SK-N-SH (cell line): Measurements from ENCODE around the gene BCL11A. TPM values are rescaled to one million over a fixed set of nuclear protein-coding genes. Genes with fewer than 3 reads are reported as not detected.

ENCODE experiments used
- CTCF ChIA-PET: fragments of 300-600, 350-600 bp; formaldehyde crosslinking; extraction: SDS; loops from one replicate; lab custom pipeline; 2021; lab: Yijun Ruan, JAX
- POLR2A ChIA-PET: fragments of 350-600 bp; sonication (Branson Sonifier 250); formaldehyde crosslinking; extraction: SDS; loops from one replicate; lab custom pipeline; 2020; ENCODE audit warnings: antibody characterized with exemption, inconsistent platforms; lab: Yijun Ruan, JAX
- DNase-seq: peaks from one replicate; pipeline ENCODE4 v3.0.0; 2012
- H2AFZ ChIP-seq: fragments of 200-600 bp; sonication (generic); 2 replicates; pipeline ENCODE4 v1.8.1; 2016; ENCODE audit warnings: antibody characterized with exemption, mild to moderate bottlenecking, low read depth
- H3F3A ChIP-seq: fragments of 200-600 bp; sonication (generic); replicated peaks from 2 replicates; pipeline ENCODE3; 2016; ENCODE audit warnings: antibody characterized with exemption, mild to moderate bottlenecking; ENCODE audit not compliant: insufficient read depth
- H3K27ac ChIP-seq, 2 experiments: fragments of 200-500 bp in 1 of 2; fragments of 200-600 bp in 1 of 2; sonication (Bioruptor generic) in 1 of 2; sonication (generic), shearing (Covaris generic) in 1 of 2; 2 replicates each; pipeline versions ENCODE4 v1.5.1 to v1.6.1; 2014 to 2016; ENCODE audit warnings: low read depth in 2 of 2, inconsistent platforms in 1 of 2, low read length in 1 of 2, mild to moderate bottlenecking in 1 of 2, mixed read lengths in 1 of 2
- H3K27me3 ChIP-seq: fragments of 200-600 bp; sonication (generic), shearing (Covaris generic); 2 replicates; pipeline ENCODE4 v1.6.1; 2016; ENCODE audit warnings: mixed run types; ENCODE audit not compliant: insufficient read depth
- H3K36me3 ChIP-seq, 2 experiments: fragments of 200-500 bp in 1 of 2; fragments of 200-600 bp in 1 of 2; sonication (Bioruptor generic) in 1 of 2; sonication (generic) in 1 of 2; replicated peaks in 1 of 2; 2 replicates each; pipeline versions ENCODE3 to v1.5.1; 2014 to 2016; ENCODE audit warnings: low read length in 1 of 2, mild to moderate bottlenecking in 1 of 2; ENCODE audit not compliant: insufficient read depth in 2 of 2, control insufficient read depth in 1 of 2
- H3K4me1 ChIP-seq, 2 experiments: fragments of 200-500 bp in 1 of 2; fragments of 200-600 bp in 1 of 2; sonication (Bioruptor generic) in 1 of 2; sonication (generic), shearing (Covaris generic) in 1 of 2; 2 replicates each; pipeline versions ENCODE4 v1.5.1 to v1.6.1; 2014 to 2016; ENCODE audit warnings: low read depth in 1 of 2, low read length in 1 of 2, mixed run types in 1 of 2; ENCODE audit not compliant: insufficient read depth in 2 of 2, control insufficient read depth in 1 of 2
- H3K4me2 ChIP-seq: fragments of 200-600 bp; sonication (generic), shearing (Covaris generic); 2 replicates; pipeline ENCODE4 v1.6.1; 2017; ENCODE audit warnings: mixed run types
- H3K4me3 ChIP-seq, 2 experiments: fragments of 200-500 bp in 1 of 2; fragments of 200-600 bp in 1 of 2; sonication (Bioruptor generic) in 1 of 2; sonication (generic), shearing (Covaris generic) in 1 of 2; 2 replicates each; pipeline versions ENCODE4 v1.5.1 to v1.8.1; 2014 to 2016; ENCODE audit warnings: low read depth in 2 of 2, inconsistent platforms in 1 of 2, low read length in 1 of 2, mild to moderate bottlenecking in 1 of 2, mixed read lengths in 1 of 2, moderate library complexity in 1 of 2
- H3K79me2 ChIP-seq: fragments of 200-600 bp; sonication (generic); 2 replicates; pipeline ENCODE4 v1.8.1; 2017; ENCODE audit warnings: mild to moderate bottlenecking; ENCODE audit not compliant: insufficient read depth
- H3K9ac ChIP-seq: fragments of 200-600 bp; sonication (generic); 2 replicates; pipeline ENCODE4 v1.6.1; 2017; ENCODE audit warnings: mixed run types
- H3K9me2 ChIP-seq: fragments of 200-600 bp; sonication (generic); 2 replicates; pipeline ENCODE4 v1.6.1; 2017; ENCODE audit warnings: mixed run types
- H3K9me3 ChIP-seq: fragments of 200-600 bp; sonication (generic); 2 replicates; pipeline ENCODE4 v1.6.1; 2017; ENCODE audit warnings: mixed run types, mild to moderate bottlenecking, moderate library complexity
- H4K20me1 ChIP-seq: fragments of 200-600 bp; sonication (generic); 2 replicates; pipeline ENCODE4 v1.6.1; 2017; ENCODE audit warnings: mild to moderate bottlenecking, mixed run types; ENCODE audit not compliant: insufficient read depth
- CHD2 ChIP-seq: fragments of 150-350 bp; IDR thresholded peaks from 2 replicates; pipeline ENCODE4 v1.6.1; 2018; ENCODE audit warnings: low read length; ENCODE audit not compliant: partially characterized antibody
- ELF1 ChIP-seq: IDR thresholded peaks from 2 replicates; pipeline ENCODE4 v1.4.0; 2012
- EP300 ChIP-seq, 2 experiments: IDR thresholded peaks; 2 replicates each; pipeline versions ENCODE4 v1.4.0 to v1.6.1; 2012; ENCODE audit warnings: borderline replicate concordance in 1 of 2, low read depth in 1 of 2, low read length in 1 of 2
- FOXM1 ChIP-seq: IDR thresholded peaks from 2 replicates; pipeline ENCODE4 v1.4.0; 2012; ENCODE audit warnings: low read depth, mild to moderate bottlenecking
- MAX ChIP-seq: IDR thresholded peaks from 2 replicates; pipeline ENCODE4 v1.4.0; 2012; ENCODE audit warnings: low read depth
- MEF2A ChIP-seq: IDR thresholded peaks from 2 replicates; pipeline ENCODE4 v1.4.0; 2012; ENCODE audit warnings: low read depth, borderline replicate concordance
- MXI1 ChIP-seq: IDR thresholded peaks from 2 replicates; pipeline ENCODE4 v1.6.1; 2012; ENCODE audit warnings: mild to moderate bottlenecking, low read depth, low read length, improper control_type of control experiment
- NRF1 ChIP-seq: IDR thresholded peaks from 2 replicates; pipeline ENCODE4 v1.6.1; 2012; ENCODE audit warnings: low read depth, mild to moderate bottlenecking, low read length
- RAD21 ChIP-seq: IDR thresholded peaks from 2 replicates; pipeline ENCODE4 v1.6.1; 2012; ENCODE audit warnings: mild to moderate bottlenecking, low read length
- RCOR1 ChIP-seq: fragments of 150-350 bp; IDR thresholded peaks from 2 replicates; pipeline ENCODE4 v1.6.1; 2017; ENCODE audit warnings: antibody characterized with exemption, low read length
- REST ChIP-seq: IDR thresholded peaks from 2 replicates; pipeline ENCODE4 v1.6.1; 2012; ENCODE audit warnings: mild to moderate bottlenecking, low read depth, low read length, moderate library complexity
- RXRA ChIP-seq: IDR thresholded peaks from 2 replicates; pipeline ENCODE4 v1.4.0; 2012; ENCODE audit warnings: low read depth, mild to moderate bottlenecking, borderline replicate concordance
- SIN3A ChIP-seq: IDR thresholded peaks from 2 replicates; pipeline ENCODE4 v1.6.1; 2012; ENCODE audit warnings: low read depth, mild to moderate bottlenecking, low read length, moderate library complexity, borderline replicate concordance
- TAF1 ChIP-seq: IDR thresholded peaks from 2 replicates; pipeline ENCODE4 v1.6.1; 2012; ENCODE audit warnings: low read depth, mild to moderate bottlenecking, low read length, moderate library complexity, borderline replicate concordance
- TEAD4 ChIP-seq: IDR thresholded peaks from 2 replicates; pipeline ENCODE4 v1.4.0; 2012; ENCODE audit warnings: mild to moderate bottlenecking, borderline replicate concordance; ENCODE audit not compliant: insufficient read depth
- USF2 ChIP-seq: fragments of 150-350 bp; IDR thresholded peaks from 2 replicates; pipeline ENCODE4 v1.6.1; 2017; ENCODE audit warnings: antibody characterized with exemption, low read length, low read depth, borderline replicate concordance
- YY1 ChIP-seq: IDR thresholded peaks from 2 replicates; pipeline ENCODE4 v1.4.0; 2012; ENCODE audit warnings: low read depth, mild to moderate bottlenecking
- WGBS: methylation state at CpG from one replicate; pipeline ENCODE4 v1.1.6; 2017; ENCODE audit warnings: low lambda C conversion rate; 5-methylcytosine and 5-hydroxymethylcytosine counted together
- polyA plus RNA-seq, 3 experiments: library from polyadenylated mRNA; depleted of rRNA; stranded (reverse); fragments of >200 nt; gene quantifications; 2 replicates each; pipeline ENCODE4 v1.2.3, GENCODE V29; 2012

BCL11A gene
- polyA plus RNA-seq (2012; rRNA removed): 1.9 and 2.4 TPM in 2 replicates
- polyA plus RNA-seq (2012; cell fraction: cytosol; rRNA removed): 1.8 and 2.3 TPM in 2 replicates
- polyA plus RNA-seq (2012; cell fraction: nucleus; rRNA removed): 3.6 and 5.5 TPM in 2 replicates

DNA sequence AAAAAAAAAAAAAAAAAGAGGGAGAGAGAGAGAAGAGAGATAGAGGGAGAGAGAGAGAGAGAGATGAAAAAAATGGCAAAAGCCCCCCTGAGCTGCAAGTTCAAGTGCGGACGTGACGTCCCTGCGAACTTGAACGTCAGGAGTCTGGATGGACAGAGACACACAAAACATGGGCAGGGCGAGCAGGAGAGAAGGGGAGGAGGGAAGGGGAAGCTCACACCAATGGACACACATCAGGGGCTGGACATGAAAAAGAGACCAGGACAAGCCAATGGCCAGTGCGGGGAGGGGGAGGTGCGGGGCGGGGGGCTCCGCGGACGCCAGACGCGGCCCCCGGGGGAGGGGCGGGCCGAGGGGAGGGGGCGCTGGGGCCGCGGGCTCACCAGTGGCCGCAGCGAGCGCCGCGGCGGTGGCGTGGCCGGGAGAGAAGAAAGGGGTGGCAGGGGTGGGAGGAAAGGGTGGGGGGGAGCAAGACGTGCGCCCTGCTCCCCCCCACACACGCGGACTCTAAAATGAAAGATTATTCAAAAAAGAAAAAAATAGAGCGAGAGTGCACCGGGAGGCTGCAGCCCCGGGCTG, at the start of gene BCL11A:
Gene BCL11A, minus strand, starts transcription at position 160 of the 579 bp plus-strand sequence. CDS start 384 bp downstream, outside the sequence.
- no peaks in the 10 kb centered on the region for H3K36me3 ChIP-seq
- peak within 1 kb of the TSS; percentile 96 for H3K4me2 ChIP-seq
- H3K4me1 ChIP-seq: peaks cover 6 to 35% of the 10 kb centered on the region in 2 experiments; a peak in 1 of 4 replicates
- 1% methylated on average over 35 of the region's 35 CpGs for WGBS
- no peaks in the 10 kb centered on the region for H3K9me2 ChIP-seq
- ChIA-PET POLR2A (no interaction called here), CTCF (interaction anchor here (1.3 to 1.5 kb wide), 2 partner anchors 14 to 28 kb away, joined by 3 to 10 read pairs; no protein-coding TSS in a partner anchor)
- peaks cover 27% of the 10 kb centered on the region for H3K27me3 ChIP-seq
- peak within 1 kb of the TSS; percentile 75 to 98 for H3K4me3 ChIP-seq
- H3F3A ChIP-seq: peaks cover 9% of the 10 kb centered on the region
- peak; percentile 83 for DNase-seq
- peak within 1 kb of the TSS; percentile 86 for H3K9ac ChIP-seq
- no peaks in the 10 kb centered on the region for H4K20me1 ChIP-seq
- peak within 1 kb of the TSS; percentile 96 for H2AFZ ChIP-seq
- TF ChIP-seq MAX (peak; percentile 38; the same call in 1 of the 2 replicates), RAD21 (no peak), USF2 (no peak), REST (peak; percentile 57; the same call in 1 of the 2 replicates), SIN3A (peak; percentile 54; the same call in 1 of the 2 replicates), TEAD4 (no peak), RCOR1 (no peak), YY1 (peak; percentile 5; the same call in 1 of the 2 replicates), ELF1 (no peak), MEF2A (no peak), TAF1 (peak; percentile 34; the same call in 1 of the 2 replicates), FOXM1 (no peak), NRF1 (no peak), CHD2 (no peak), EP300 (IDR thresholded peaks at IDR 0.05; ENCODE audit: borderline replicate concordance in 1 of 2, low read depth in 1 of 2, low read length in 1 of 2) (no peak), RXRA (no peak), MXI1 (no peak)
- H3K9me3 ChIP-seq: no peaks in the 10 kb centered on the region
- H3K79me2 ChIP-seq: peaks cover 32% of the 10 kb centered on the region
- peak within 1 kb of the TSS in 1 of 2 experiments; percentile 74; a peak in 2 of 4 replicates for H3K27ac ChIP-seq
